Activated naive CD4-positive, alpha-beta T cell treated with anti-CD3 and anti-CD28 coated beads for 36 hours (primary cell): ENCODE data around the gene KRT39. TPM values are rescaled to one million over a fixed set of nuclear protein-coding genes. Genes with fewer than 3 reads are reported as not detected.

ENCODE experiments used
- CTCF ChIA-PET: fragments of 350-600 bp; sonication (Branson Sonifier 250); formaldehyde crosslinking; loops from one replicate; lab custom pipeline; 2021; ENCODE audit warnings: antibody characterized with exemption; lab: Charles Lee
- DNase-seq: peaks from one replicate; pipeline ENCODE4 v3.0.0-alpha.2; 2020
- H3K27ac Mint-ChIP-seq: one replicate; pipeline ENCODE4 v1.8.0; 2021; ENCODE audit warnings: mild to moderate bottlenecking, mixed read lengths
- H3K27me3 Mint-ChIP-seq: one replicate; pipeline ENCODE4 v1.8.0; 2021; ENCODE audit warnings: low read depth, mixed read lengths
- H3K36me3 Mint-ChIP-seq: one replicate; pipeline ENCODE4 v1.8.0; 2021; ENCODE audit warnings: low read depth, mixed read lengths
- H3K4me1 Mint-ChIP-seq: one replicate; pipeline ENCODE4 v1.8.0; 2021; ENCODE audit warnings: low read depth, mixed read lengths
- H3K4me3 Mint-ChIP-seq: one replicate; pipeline ENCODE4 v1.8.0; 2021; ENCODE audit warnings: mild to moderate bottlenecking, moderate library complexity, mixed read lengths
- H3K9me3 Mint-ChIP-seq: one replicate; pipeline ENCODE4 v1.8.0; 2021; ENCODE audit warnings: mixed read lengths
- intact Hi-C: fragments of 100-400 bp; cut with micrococcal nuclease; formaldehyde crosslinking; loops from one replicate; pipeline ENCODE4 v1.15.1; 2023
- total RNA-seq, 2 experiments: library from RNA; stranded (reverse); gene quantifications; one replicate each; pipeline ENCODE4 v1.2.3, GENCODE V29; 2021

The KRT39 gene
- total RNA-seq, 2 experiments from 2014 or later: not detected

- H3K4me1 Mint-ChIP-seq: peaks cover 2% of the 10 kb centered on the region
- intact Hi-C loops: loop anchor here (1.0 to 5.0 kb wide), 8 partner anchors 107 to 753 kb away; no protein-coding TSS in a partner anchor
- DNase-seq: no peak
- H3K9me3 Mint-ChIP-seq: no peaks in the 10 kb centered on the region
- no peaks in the 10 kb centered on the region for H3K36me3 Mint-ChIP-seq
- H3K27ac Mint-ChIP-seq: no peak overlapping the region
- CTCF ChIA-PET: interaction anchor here (0.7 to 3.2 kb wide), 6 partner anchors 13 to 753 kb away, joined by 3 to 18 read pairs (median 4); no protein-coding TSS in a partner anchor
- no peak overlapping the region for H3K4me3 Mint-ChIP-seq
- H3K27me3 Mint-ChIP-seq: peaks cover 20% of the 10 kb centered on the region
Measured at GRCh38 chr17:40909755-40910154, 57.0 kb downstream of the KRT39 start.

- H3K36me3 Mint-ChIP-seq: no peaks in the 10 kb centered on the region
- no peak overlapping the region for H3K27ac Mint-ChIP-seq
- intact Hi-C loops: loop anchor here (1.0 to 5.0 kb wide), 8 partner anchors 107 to 753 kb away; no protein-coding TSS in a partner anchor
- peaks cover 20% of the 10 kb centered on the region for H3K27me3 Mint-ChIP-seq
- H3K4me3 Mint-ChIP-seq: no peak overlapping the region
- peak; percentile 74 for DNase-seq
- no peaks in the 10 kb centered on the region for H3K9me3 Mint-ChIP-seq
- CTCF ChIA-PET: interaction anchor here (0.6 to 3.2 kb wide), 8 partner anchors 13 to 753 kb away, joined by 3 to 18 read pairs (median 3); no protein-coding TSS in a partner anchor
- no peaks in the 10 kb centered on the region for H3K4me1 Mint-ChIP-seq
Measured at GRCh38 chr17:40909351-40909750, 57.4 kb downstream of the KRT39 start.

Other genes with a start within 250 kb of the KRT39 start
- not detected for gene KRT25, start 211.6 kb downstream of the KRT39 start, total RNA-seq
- not detected for gene KRT26, start 194.7 kb downstream of the KRT39 start, total RNA-seq
- gene KRT27, start 184.4 kb downstream of the KRT39 start, total RNA-seq: not detected
- gene KRT28, start 167.0 kb downstream of the KRT39 start, total RNA-seq: not detected
- gene KRT10, start 144.3 kb downstream of the KRT39 start, total RNA-seq: 10 to 100 TPM; 32.5 to 34.7 TPM
- gene KRT12, start 99.7 kb downstream of the KRT39 start, total RNA-seq: not detected
- gene KRT20, start 81.7 kb downstream of the KRT39 start, total RNA-seq: not detected
- gene KRT23, start 29.3 kb downstream of the KRT39 start, total RNA-seq: not detected
- not detected for gene KRT40, start 17.4 kb upstream of the KRT39 start, total RNA-seq
- not detected for gene KRTAP3-3, start 27.2 kb upstream of the KRT39 start, total RNA-seq
- not detected for gene KRTAP3-2, start 33.0 kb upstream of the KRT39 start, total RNA-seq
- not detected for gene KRTAP3-1, start 42.2 kb upstream of the KRT39 start, total RNA-seq
- gene KRTAP1-5, start 60.3 kb upstream of the KRT39 start, total RNA-seq: not detected
- gene KRTAP1-4, start 63.2 kb upstream of the KRT39 start, total RNA-seq: not detected
- not detected for gene KRTAP1-3, start 67.9 kb upstream of the KRT39 start, total RNA-seq
- gene KRTAP1-1, start 74.5 kb upstream of the KRT39 start, total RNA-seq: not detected
- gene KRTAP2-1, start 80.4 kb upstream of the KRT39 start, total RNA-seq: not detected
- gene KRTAP2-2, start 88.3 kb upstream of the KRT39 start, total RNA-seq: not detected
- not detected for gene KRTAP2-3, start 93.2 kb upstream of the KRT39 start, total RNA-seq
- not detected for gene KRTAP2-4, start 98.9 kb upstream of the KRT39 start, total RNA-seq
- not detected for gene KRTAP4-7, start 117.2 kb upstream of the KRT39 start, total RNA-seq
- not detected for gene KRTAP4-8, start 131.2 kb upstream of the KRT39 start, total RNA-seq
- not detected for gene KRTAP4-16, start 135.3 kb upstream of the KRT39 start, total RNA-seq
- gene KRTAP4-9, start 138.4 kb upstream of the KRT39 start, total RNA-seq: not detected
- not detected for gene KRTAP4-11, start 151.4 kb upstream of the KRT39 start, total RNA-seq
- gene KRTAP4-12, start 157.2 kb upstream of the KRT39 start, total RNA-seq: not detected
- not detected for gene KRTAP4-6, start 173.6 kb upstream of the KRT39 start, total RNA-seq
- not detected for gene KRTAP4-5, start 182.9 kb upstream of the KRT39 start, total RNA-seq
- not detected for gene KRTAP4-4, start 193.8 kb upstream of the KRT39 start, total RNA-seq
- not detected for gene KRTAP4-3, start 201.3 kb upstream of the KRT39 start, total RNA-seq
- not detected for gene KRTAP4-2, start 211.3 kb upstream of the KRT39 start, total RNA-seq
- gene KRTAP4-1, start 218.0 kb upstream of the KRT39 start, total RNA-seq: not detected
- gene KRTAP9-1, start 222.9 kb upstream of the KRT39 start, total RNA-seq: not detected